ENCODE measurements around the gene MAP2K6.

The MAP2K6 gene

GRCh38 chr17:69401251-69401650 is 13.2 kb upstream of the MAP2K6 start:
- no peak for DNase-seq (ENCODE audit: low spot score)
- no peak for TF ChIP-seq CTCF (IDR thresholded peaks at IDR 0.05; ENCODE audit: borderline replicate concordance, control extremely low read depth, extremely low read depth, insufficient read depth, missing control alignments)
- in situ Hi-C loops (cut with MboI; ENCODE audit: low sequenced_read_pairs, unreplicated experiment): no loop called here

- in situ Hi-C loops (cut with MboI; ENCODE audit: low sequenced_read_pairs, unreplicated experiment): no loop called here
- DNase-seq (ENCODE audit: low spot score): no peak
- no peak for TF ChIP-seq CTCF (IDR thresholded peaks at IDR 0.05; ENCODE audit: borderline replicate concordance, control extremely low read depth, extremely low read depth, insufficient read depth, missing control alignments)
Observed at GRCh38 chr17:69402052-69402451, 12.4 kb upstream of the MAP2K6 start.

- no peak for DNase-seq (ENCODE audit: low spot score)
- no peak for TF ChIP-seq CTCF (IDR thresholded peaks at IDR 0.05; ENCODE audit: borderline replicate concordance, control extremely low read depth, extremely low read depth, insufficient read depth, missing control alignments)
- in situ Hi-C loops (cut with MboI; ENCODE audit: low sequenced_read_pairs, unreplicated experiment): no loop called here
Observed at GRCh38 chr17:69404399-69404798, 10.1 kb upstream of the MAP2K6 start.

- in situ Hi-C loops (cut with MboI; ENCODE audit: low sequenced_read_pairs, unreplicated experiment): no loop called here
- TF ChIP-seq CTCF (IDR thresholded peaks at IDR 0.05; ENCODE audit: borderline replicate concordance, control extremely low read depth, extremely low read depth, insufficient read depth, missing control alignments): no peak
Observed at GRCh38 chr17:69405096-69405495, 9.4 kb upstream of the MAP2K6 start.

GRCh38 chr17:69406941-69407340 is 7.6 kb upstream of the MAP2K6 start:
- DNase-seq (ENCODE audit: low spot score): no peak
- in situ Hi-C loops (cut with MboI; ENCODE audit: low sequenced_read_pairs, unreplicated experiment): no loop called here
- TF ChIP-seq CTCF (IDR thresholded peaks at IDR 0.05; ENCODE audit: borderline replicate concordance, control extremely low read depth, extremely low read depth, insufficient read depth, missing control alignments): no peak

More at GRCh38 chr17:69405096-69405495, 9.4 kb upstream of the MAP2K6 start:
- no peak for DNase-seq (ENCODE audit: low spot score)

- no peak for DNase-seq (ENCODE audit: low spot score)
- in situ Hi-C loops (cut with MboI; ENCODE audit: low sequenced_read_pairs, unreplicated experiment): no loop called here
Observed at GRCh38 chr17:69407759-69408158, 6.7 kb upstream of the MAP2K6 start.

More at GRCh38 chr17:69407759-69408158, 6.7 kb upstream of the MAP2K6 start:
- TF ChIP-seq CTCF (IDR thresholded peaks at IDR 0.05; ENCODE audit: borderline replicate concordance, control extremely low read depth, extremely low read depth, insufficient read depth, missing control alignments): no peak

All from GM13976 (cell line).